Ectodermal cell (in vitro differentiated cells): ENCODE data around the gene PAPLN. TPM values are rescaled to one million over a fixed set of nuclear protein-coding genes. Genes with fewer than 3 reads are reported as not detected.
"Not testable (repeated sequence)": the region's sequence is repeated elsewhere in the genome, so short reads cannot be mapped to it uniquely, and the experiment has no call there.

Experiments
- H3K27ac ChIP-seq: 2 replicates; pipeline ENCODE4 v1.7.0; 2013; ENCODE audit warnings: mild to moderate bottlenecking, low read depth, low read length; ENCODE audit not compliant: insufficient read depth, poor library complexity, severe bottlenecking
- H3K27me3 ChIP-seq: 2 replicates; pipeline ENCODE4 v1.7.0; 2013; ENCODE audit warnings: mild to moderate bottlenecking, low read length; ENCODE audit not compliant: insufficient read depth, control insufficient read depth, poor library complexity, severe bottlenecking
- H3K36me3 ChIP-seq: one replicate; pipeline ENCODE4 v1.7.0; 2013; ENCODE audit warnings: low read length; ENCODE audit not compliant: control insufficient read depth, insufficient read depth
- H3K4me1 ChIP-seq: one replicate; pipeline ENCODE4 v1.7.0; 2013; ENCODE audit warnings: low read length; ENCODE audit not compliant: control insufficient read depth, insufficient read depth
- H3K4me3 ChIP-seq: 2 replicates; pipeline ENCODE4 v1.7.0; 2013; ENCODE audit warnings: low read depth, low read length, control low read depth; ENCODE audit not compliant: insufficient read depth
- H3K9me3 ChIP-seq: 2 replicates; pipeline ENCODE4 v1.7.0; 2013; ENCODE audit warnings: mild to moderate bottlenecking, low read length, moderate library complexity; ENCODE audit not compliant: control insufficient read depth
- WGBS, 2 experiments: methylation state at CpG; one replicate each; pipeline ENCODE4 v1.1.7; 2013; ENCODE audit warnings: missing lambda C conversion rate in 2 of 2; 5-methylcytosine and 5-hydroxymethylcytosine counted together
- polyA plus RNA-seq, 4 experiments: library from polyadenylated mRNA; stranded (reverse); fragments of 50-300 nt; gene quantifications; one replicate each; pipeline ENCODE4 v1.2.3, GENCODE V29; 2013

PAPLN gene, protein sequence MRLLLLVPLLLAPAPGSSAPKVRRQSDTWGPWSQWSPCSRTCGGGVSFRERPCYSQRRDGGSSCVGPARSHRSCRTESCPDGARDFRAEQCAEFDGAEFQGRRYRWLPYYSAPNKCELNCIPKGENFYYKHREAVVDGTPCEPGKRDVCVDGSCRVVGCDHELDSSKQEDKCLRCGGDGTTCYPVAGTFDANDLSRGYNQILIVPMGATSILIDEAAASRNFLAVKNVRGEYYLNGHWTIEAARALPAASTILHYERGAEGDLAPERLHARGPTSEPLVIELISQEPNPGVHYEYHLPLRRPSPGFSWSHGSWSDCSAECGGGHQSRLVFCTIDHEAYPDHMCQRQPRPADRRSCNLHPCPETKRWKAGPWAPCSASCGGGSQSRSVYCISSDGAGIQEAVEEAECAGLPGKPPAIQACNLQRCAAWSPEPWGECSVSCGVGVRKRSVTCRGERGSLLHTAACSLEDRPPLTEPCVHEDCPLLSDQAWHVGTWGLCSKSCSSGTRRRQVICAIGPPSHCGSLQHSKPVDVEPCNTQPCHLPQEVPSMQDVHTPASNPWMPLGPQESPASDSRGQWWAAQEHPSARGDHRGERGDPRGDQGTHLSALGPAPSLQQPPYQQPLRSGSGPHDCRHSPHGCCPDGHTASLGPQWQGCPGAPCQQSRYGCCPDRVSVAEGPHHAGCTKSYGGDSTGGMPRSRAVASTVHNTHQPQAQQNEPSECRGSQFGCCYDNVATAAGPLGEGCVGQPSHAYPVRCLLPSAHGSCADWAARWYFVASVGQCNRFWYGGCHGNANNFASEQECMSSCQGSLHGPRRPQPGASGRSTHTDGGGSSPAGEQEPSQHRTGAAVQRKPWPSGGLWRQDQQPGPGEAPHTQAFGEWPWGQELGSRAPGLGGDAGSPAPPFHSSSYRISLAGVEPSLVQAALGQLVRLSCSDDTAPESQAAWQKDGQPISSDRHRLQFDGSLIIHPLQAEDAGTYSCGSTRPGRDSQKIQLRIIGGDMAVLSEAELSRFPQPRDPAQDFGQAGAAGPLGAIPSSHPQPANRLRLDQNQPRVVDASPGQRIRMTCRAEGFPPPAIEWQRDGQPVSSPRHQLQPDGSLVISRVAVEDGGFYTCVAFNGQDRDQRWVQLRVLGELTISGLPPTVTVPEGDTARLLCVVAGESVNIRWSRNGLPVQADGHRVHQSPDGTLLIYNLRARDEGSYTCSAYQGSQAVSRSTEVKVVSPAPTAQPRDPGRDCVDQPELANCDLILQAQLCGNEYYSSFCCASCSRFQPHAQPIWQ
- 148 TPM for polyA plus RNA-seq (2013, experiment 1 of 4)
- polyA plus RNA-seq (2013, experiment 2 of 4), result 149 TPM
- 89.1 TPM for polyA plus RNA-seq (2013, experiment 3 of 4)
- 92.3 TPM for polyA plus RNA-seq (2013, experiment 4 of 4)

DNA sequence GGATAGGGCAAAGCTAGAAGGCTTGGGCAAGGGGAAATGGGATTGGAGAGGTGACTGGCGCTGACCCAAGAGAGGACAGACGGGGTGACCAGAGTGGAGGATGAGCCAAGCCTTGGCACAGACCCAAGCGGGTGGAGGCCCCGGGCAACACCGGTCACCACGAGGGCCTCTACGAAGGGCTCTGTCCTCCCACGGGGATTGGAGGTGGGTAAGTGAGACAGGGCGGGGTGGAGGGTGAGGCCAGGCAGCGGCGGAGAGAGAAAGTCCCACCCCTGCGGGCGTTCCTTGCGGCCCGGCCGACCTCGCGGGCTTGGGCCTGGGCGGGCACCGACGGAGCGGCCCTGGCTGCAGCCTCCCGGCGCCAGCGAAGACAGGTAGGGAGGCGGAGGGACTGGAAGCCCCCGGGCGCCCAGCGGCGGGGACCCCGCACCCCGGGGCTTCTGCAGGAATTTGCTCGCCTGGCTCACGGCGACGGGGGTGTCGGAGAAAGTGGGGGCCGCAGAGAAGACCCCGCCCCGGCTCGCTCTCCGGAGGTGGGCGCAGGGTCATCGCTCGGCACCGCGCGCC, at the start of gene PAPLN:
Gene PAPLN (plus strand): TSS at position 288 of the 567 bp plus-strand sequence. CDS start 2,273 bp downstream, outside the sequence.
- H3K4me1 ChIP-seq, result peaks cover 58% of the 10 kb centered on the region
- H3K36me3 ChIP-seq, result no peaks in the 10 kb centered on the region
- H3K9me3 ChIP-seq, result no peaks in the 10 kb centered on the region
- peaks cover 32% of the 10 kb centered on the region for H3K27me3 ChIP-seq
- peak within 1 kb of the TSS; percentile 67 for H3K4me3 ChIP-seq
- 1 to 2% methylated on average over 48 of the region's 48 CpGs for WGBS, 2 experiments
- H3K27ac ChIP-seq, result peak within 1 kb of the TSS; percentile 78

DNA sequence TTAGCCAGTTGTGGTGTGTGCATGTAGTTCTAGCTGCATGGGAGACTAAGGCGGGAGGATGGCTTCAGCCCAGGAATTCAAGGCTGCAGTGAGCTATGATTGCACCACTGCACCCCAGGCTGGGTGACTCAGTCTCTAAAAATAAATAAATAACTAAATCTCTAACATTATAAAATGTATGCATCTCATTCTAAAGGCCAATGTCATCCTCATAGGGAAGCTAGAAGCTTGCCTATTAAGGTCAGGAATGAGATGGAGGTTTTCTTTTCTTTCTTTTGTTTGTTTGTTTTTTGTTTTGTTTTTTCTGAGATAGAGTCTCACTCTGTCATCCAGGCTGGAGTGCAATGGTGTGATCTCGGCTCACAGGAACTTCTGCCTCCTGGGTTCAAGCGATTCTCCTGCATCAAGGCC, 48.8 kb upstream of the PAPLN start:
- H3K9me3 ChIP-seq, result no peaks in the 10 kb centered on the region
- no peak overlapping the region for H3K4me3 ChIP-seq
- WGBS, 2 experiments, result 92 to 93% methylated on average over 3 of the region's 3 CpGs
- H3K4me1 ChIP-seq, result no peaks in the 10 kb centered on the region
- peaks cover 19% of the 10 kb centered on the region for H3K36me3 ChIP-seq
- H3K27ac ChIP-seq, result no peak overlapping the region
- H3K27me3 ChIP-seq, result no peaks in the 10 kb centered on the region

DNA sequence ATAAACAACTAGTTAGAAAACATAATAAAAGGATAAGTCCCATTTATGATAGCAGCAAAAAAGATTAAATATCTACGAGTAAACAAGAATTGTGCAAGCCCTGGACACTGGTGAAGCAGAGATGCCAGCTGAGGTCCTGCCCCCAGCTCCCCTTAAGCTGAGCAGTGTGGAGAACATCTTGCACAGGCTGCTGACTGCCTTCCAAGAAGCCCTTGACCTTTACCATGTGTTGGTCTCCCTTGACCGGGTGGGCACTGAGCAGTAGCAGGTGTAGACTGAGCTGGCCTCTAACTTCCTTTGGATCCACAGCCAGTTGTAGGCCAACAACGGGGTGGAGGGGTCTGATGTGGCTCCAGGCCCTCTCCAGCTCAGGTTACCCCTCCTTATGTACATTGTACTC, 47.7 kb upstream of the PAPLN start:
- WGBS, 2 experiments, result 93 to 98% methylated on average over 3 of the region's 3 CpGs
- no peak overlapping the region for H3K4me3 ChIP-seq
- H3K9me3 ChIP-seq, result no peaks in the 10 kb centered on the region
- no peak overlapping the region for H3K27ac ChIP-seq
- peaks cover 19% of the 10 kb centered on the region for H3K36me3 ChIP-seq
- no peaks in the 10 kb centered on the region for H3K4me1 ChIP-seq
- no peaks in the 10 kb centered on the region for H3K27me3 ChIP-seq

DNA sequence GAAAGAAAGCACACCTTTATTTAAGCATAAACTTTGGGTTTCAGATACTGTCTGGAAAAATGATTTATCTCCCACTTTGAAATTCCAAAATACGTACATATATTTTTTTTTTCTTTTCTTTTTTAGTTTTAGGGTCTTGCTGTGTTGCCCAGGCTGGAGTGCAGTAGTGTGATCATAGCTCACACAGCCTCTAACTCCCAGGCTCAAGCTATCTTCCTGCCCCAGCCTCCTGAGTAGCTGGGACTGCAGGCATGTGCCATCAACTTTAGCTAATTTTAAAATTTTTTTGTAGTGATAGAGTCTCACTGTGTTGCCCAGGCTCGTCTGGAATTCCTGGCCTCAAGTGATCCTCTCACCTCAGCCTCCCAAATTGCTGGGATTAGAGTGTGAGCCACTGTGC, 45.9 kb upstream of the PAPLN start:
- Histone ChIP-seq H3K27me3 (no peaks in the 10 kb centered on the region), H3K4me3 (no peak overlapping the region), H3K27ac (no peak overlapping the region), H3K9me3 (no peaks in the 10 kb centered on the region), H3K4me1 (no peaks in the 10 kb centered on the region), H3K36me3 (peaks cover 25% of the 10 kb centered on the region)
- WGBS, 2 experiments, result 93 to 100% methylated on average over 1 to 2 of the region's 2 CpGs

DNA sequence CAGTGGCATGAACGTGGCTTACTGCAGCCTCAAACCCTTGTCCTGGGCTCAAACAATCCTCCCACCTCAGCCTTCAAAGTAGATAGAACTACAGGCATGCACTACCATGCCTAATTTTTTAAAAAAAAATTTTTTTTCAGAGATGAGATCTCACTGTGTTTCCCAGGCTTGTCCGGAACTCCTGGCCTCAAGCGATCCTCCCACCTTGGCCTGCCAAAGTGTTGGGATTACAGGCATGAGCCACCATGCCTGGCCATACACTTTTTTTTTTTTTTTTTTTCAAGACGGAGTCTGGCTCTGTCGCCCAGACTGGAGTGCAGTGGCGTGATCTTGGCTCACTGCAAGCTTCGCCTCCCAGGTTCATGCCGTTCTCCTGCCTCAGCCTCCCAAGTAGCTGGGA, 43.0 kb upstream of the PAPLN start:
- H3K4me3 ChIP-seq, H3K9me3 ChIP-seq, H3K27me3 ChIP-seq, H3K4me1 ChIP-seq, H3K27ac ChIP-seq: not testable (repeated sequence)
- peaks cover 17% of the 10 kb centered on the region for H3K36me3 ChIP-seq
- WGBS, 2 experiments, result 95% methylated on average over 8 of the region's 8 CpGs

DNA sequence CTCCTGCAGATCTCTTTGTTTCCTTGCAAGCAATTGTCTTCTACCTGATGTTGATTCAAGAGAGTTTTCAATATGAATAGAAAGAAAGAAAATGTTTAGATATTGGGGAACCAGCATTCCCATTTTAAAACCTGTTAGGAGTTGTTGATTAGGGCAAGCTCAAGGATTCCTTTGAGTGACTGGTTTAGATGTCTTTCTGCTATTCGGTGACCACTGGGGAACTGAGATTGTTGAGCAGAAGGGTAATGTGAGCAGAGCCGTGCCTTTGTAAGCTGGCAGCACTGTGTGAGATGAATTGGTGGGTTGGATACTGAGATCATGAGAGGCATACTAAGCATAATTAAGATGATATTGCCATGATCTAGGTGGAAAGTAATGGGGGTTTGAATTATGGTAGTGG, 39.1 kb upstream of the PAPLN start:
- no peak overlapping the region for H3K4me3 ChIP-seq
- H3K9me3 ChIP-seq, result no peaks in the 10 kb centered on the region
- 63 to 67% methylated on average over 2 of the region's 2 CpGs for WGBS, 2 experiments
- H3K36me3 ChIP-seq, result peaks cover 6% of the 10 kb centered on the region
- no peaks in the 10 kb centered on the region for H3K4me1 ChIP-seq
- H3K27me3 ChIP-seq, result no peaks in the 10 kb centered on the region
- H3K27ac ChIP-seq, result no peak overlapping the region

DNA sequence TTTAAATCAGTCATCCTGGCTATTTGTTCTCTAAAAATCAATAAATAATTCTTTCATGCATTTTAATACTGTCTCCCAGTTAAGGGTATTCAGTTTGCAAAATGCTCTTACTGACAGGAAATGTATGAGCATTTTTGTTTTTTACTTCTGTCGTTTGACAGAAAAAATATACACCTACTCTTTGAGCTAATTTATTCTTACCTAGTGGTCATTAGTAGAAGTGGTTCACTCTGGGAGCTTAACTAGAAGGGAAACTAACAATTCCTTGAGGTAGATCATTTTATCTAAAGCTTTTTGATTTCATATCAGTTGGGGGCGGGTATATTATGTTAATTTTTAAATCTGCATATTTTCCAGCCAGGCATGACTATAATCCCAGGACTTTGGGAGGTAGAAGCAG, 33.8 kb upstream of the PAPLN start:
- Histone ChIP-seq H3K36me3 (peaks cover 25% of the 10 kb centered on the region), H3K27ac (no peak overlapping the region), H3K27me3 (no peaks in the 10 kb centered on the region), H3K4me1 (no peaks in the 10 kb centered on the region), H3K9me3 (no peaks in the 10 kb centered on the region), H3K4me3 (no peak overlapping the region)
- WGBS, 2 experiments, result 100% methylated on average over 2 of the region's 2 CpGs; no CpG with 5 or more reads in 1 of the 2 experiments

DNA sequence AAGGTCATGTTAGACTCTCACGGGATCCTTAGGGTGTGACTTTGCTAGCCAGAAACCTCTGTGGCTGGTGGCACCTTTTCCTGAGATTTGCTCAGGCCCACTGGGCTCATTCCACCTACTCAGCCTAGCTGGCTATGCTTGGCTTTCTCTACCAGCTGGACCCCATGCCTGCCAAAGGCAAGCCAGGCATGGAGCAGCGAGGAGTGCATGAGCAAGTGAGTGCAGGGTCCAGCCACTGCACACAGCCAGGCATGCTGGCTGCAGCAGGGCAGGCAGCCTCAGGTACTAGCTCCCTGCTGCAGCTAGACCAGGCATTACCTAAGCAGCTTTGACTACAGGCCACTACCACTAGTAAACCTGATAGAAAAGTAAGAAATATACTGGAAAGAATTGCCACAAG, 29.7 kb upstream of the PAPLN start:
- H3K36me3 ChIP-seq, result peaks cover 38% of the 10 kb centered on the region
- 87 to 98% methylated on average over 2 of the region's 2 CpGs for WGBS, 2 experiments

DNA sequence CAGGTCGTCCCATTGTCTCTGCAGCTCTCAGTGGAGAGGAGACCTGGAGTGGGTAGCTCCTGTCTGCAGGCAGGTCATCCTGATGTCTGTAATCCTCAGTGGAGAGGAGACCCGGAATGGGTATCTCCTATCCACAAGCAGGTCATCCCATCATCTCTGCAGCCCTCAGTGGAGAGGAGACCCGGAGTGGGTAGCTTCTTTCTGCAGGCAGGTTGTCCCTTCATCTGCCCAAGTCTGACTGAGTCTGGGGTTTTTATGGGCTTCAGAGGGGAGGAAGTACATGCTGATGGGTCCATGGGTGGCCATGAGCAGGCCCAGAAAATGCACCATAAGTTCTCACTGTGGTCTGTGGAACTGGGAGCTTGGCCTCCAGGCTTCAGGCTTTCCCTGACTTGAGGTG, 28.9 kb upstream of the PAPLN start:
- H3K36me3 ChIP-seq, result peaks cover 46% of the 10 kb centered on the region

More for the DNA sequence above, 29.7 kb upstream of the PAPLN start:
- Histone ChIP-seq H3K4me1 (no peaks in the 10 kb centered on the region), H3K4me3 (no peak overlapping the region), H3K9me3 (no peaks in the 10 kb centered on the region), H3K27ac (no peak overlapping the region), H3K27me3 (no peaks in the 10 kb centered on the region)

More for the DNA sequence above, 28.9 kb upstream of the PAPLN start:
- H3K4me3 ChIP-seq, result no peak overlapping the region
- H3K27ac ChIP-seq, result no peak overlapping the region
- H3K9me3 ChIP-seq, result no peaks in the 10 kb centered on the region
- no peaks in the 10 kb centered on the region for H3K4me1 ChIP-seq
- no peaks in the 10 kb centered on the region for H3K27me3 ChIP-seq
- WGBS, 2 experiments, result 97% methylated on average over 3 of the region's 3 CpGs
